ENCODE results near the gene NXN.
A peak's percentile ranks its signal among the peaks of the same experiment; 100 is the strongest.
"Not testable (repeated sequence)": the region's sequence is repeated elsewhere in the genome, so short reads cannot be mapped to it uniquely, and the experiment has no call there.

The NXN gene

GRCh38 chr17:881778-882177, 97.8 kb downstream of the NXN start:
- no peak for DNase-seq

- no peak for DNase-seq
These were observed 98.9 kb downstream of the NXN start for GRCh38 chr17:880443-881269.

- peak; percentile 59 for DNase-seq
These were observed 99.8 kb downstream of the NXN start for GRCh38 chr17:879546-880442.

GRCh38 chr17:877630-878029, 101.9 kb downstream of the NXN start:
- no peak for DNase-seq

GRCh38 chr17:876272-876671, 103.3 kb downstream of the NXN start:
- DNase-seq: peak; percentile 27

- not testable (repeated sequence) for DNase-seq
These were observed 105.0 kb downstream of the NXN start for GRCh38 chr17:874590-874989.

DNA sequence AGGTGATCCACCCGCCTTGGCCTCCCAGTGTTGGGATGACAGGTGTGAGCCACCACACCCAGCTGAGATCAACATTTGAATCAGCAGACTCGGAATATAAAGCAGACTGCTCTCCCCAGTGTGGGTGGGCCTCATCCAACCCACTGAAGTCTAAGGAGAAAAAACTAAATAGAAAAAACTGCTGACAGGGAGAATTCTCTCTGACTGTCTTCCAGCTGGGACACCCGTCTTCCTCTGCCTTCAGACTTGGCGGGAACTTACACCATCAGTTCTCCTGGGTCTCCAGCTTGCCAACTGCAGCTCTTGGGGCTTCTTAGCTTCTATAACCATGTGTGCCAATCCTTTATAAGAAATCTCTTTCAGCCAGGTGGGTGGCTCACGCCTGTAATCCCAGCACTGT, 106.7 kb downstream of the NXN start:
- no peak for DNase-seq

DNA sequence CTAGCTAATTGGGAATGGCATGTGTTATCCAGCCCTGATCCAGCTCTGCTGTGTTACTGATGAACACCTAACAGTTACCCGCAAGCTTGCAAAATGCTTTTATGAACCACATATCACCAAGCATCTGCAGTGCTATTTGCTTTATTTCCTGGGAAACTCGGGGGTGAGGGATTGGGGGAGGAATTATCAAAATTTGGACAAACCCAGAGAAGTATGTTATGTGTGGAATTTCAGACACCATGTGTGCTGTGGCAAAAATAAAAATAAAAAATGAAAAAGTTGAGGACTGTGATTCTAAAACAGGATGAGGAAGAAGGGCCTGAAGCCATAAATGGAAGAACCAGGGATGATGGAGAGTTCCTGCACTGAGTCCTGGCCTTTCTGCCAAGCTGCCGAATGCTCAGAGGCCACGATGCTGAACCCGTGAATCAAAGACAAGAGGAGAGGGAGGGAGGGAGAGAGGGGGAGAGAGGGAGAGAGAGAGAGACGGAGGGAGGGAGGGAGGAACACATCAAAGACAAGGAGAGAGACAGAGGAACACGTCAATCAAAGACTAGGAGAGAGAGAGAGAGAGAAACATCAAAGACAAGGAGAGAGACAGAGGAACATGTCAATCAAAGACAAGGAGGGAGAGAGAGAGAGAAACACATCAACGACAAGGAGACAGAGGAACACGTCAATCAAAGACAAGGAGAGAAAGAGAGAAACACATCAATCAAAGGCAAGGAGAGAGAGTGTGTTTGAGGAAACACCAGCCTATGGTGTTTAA, 107.6 kb downstream of the NXN start:
- DNase-seq: no peak

- DNase-seq: no peak
These were observed 109.7 kb downstream of the NXN start for GRCh38 chr17:869567-870525.

GRCh38 chr17:869086-869485, 110.5 kb downstream of the NXN start:
- DNase-seq: no peak

DNA sequence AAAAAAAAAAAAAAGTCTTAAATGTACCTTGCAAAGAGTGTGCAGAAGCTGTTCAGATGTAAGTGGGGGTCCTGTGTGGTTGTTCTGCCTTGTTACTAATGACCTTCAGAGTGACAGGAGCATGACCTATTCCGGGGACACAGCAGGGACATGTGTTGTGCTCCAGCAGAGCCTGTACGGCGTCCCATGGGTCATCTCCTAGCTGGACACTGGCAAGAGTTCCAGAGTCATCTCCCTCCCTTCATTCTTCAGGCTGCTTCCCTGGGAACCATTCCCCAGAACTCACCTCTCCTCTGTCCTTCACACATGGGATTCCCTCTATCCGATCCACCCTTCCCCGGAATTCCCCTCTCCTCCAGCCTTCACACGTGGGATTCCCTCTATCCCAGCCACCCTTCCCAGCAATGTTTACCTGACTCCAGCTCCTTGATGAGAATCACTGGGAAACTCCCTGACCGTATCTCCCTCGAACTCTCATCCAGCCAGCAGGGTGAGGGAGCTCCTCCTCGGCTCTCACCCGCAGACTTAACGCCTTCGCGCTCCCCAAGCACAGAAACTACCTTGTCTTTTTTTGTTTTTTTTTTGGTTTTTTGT, 111.6 kb downstream of the NXN start:
- no peak for DNase-seq

DNA sequence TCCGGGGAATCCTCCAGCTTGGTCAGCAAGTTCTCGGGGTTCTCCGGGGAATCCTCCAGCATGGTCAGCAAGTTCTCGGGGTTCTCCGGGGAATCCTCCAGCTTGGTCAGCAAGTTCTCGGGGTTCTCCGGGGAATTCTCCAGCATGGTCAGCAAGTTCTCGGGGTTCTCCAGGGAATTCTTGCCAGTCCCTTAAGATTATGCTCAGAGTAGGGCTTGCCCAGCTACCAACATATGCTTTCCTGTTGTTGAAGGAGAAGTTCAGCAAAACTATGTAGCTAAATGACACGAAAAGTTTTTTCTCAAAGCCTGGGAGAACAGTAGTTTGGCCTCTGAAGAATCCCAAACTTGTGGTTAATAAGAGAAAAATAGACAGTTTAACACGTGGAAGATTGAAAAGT, 112.3 kb downstream of the NXN start:
- not testable (repeated sequence) for DNase-seq

DNA sequence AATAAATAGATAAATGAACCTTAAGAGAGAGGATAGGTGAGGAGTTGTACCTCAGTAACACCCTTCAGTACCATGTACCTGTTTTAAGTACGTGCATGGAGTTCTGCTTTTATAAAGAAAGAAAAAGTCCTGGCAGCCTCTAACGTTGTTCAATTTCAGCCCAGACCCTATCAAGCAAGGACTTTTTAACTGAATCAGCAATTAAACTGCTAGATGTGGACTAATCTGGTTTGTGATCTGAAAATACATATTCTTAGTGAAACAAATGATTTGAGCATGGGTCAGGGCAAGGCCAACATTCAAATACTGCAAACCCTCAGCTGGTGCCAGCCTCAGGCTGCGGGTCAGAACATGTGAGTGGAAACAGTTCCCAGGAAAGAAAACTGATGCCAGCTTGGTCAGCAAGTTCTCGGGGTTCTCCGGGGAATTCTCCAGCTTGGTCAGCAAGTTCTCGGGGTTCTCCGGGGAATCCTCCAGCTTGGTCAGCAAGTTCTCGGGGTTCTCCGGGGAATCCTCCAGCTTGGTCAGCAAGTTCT, 112.9 kb downstream of the NXN start:
- DNase-seq: no peak

DNA sequence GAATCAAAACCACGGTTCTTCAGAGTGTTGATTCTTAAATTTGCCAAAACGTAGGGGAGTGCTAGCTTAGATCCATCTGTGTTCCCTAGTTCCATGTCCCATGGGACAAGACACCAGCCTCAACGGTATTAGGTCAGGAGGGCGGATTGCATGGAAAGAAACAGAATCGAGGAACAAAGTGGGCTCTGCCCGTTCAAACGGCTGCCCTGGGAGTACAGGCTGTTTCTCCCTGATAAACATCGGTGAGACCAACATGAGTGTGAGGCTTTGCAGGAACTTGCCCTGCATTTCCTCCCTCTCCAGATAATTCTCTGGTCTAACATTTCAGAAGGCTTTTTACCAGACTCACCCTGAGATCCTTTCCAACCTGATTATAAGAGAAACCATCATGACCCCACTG, 115.3 kb downstream of the NXN start:
- DNase-seq: no peak

DNA sequence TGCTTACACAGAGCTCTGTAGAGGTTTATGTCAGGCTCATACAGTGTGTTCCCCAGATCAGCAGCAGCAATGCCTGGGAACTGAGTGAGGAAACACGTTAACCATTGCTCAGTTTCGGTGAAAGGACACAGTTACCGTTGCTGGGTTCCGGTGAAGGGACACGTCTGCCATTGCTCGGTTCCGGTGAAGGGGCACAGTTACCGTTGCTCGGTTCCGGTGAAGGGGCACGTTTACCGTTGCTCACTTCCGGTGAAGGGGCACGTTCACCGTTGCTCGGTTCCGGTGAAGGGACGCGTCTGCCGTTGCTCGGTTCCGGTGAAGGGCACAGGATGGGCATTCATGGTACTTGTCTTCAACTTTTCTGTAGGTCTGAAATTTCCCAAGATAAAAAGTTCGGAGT, 115.7 kb downstream of the NXN start:
- DNase-seq: no peak

DNA sequence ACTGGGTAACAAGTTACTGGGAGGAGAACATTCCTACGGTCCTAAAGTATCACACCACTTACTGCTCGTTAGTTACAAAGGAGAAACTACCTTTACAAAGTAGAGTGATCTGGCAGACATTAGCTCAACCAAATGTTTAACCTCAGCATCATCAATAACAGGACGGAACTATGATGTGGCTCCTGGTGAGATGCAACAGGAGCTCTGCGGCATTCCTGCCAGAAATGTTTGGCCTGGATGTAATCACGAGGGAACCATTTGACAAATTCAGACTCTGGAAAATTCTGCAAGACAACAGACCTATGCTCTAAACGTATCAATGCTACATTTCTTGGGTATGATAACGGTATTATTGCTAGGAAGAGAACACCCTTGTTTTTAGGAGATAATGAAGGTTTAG, 117.0 kb downstream of the NXN start:
- no peak for DNase-seq

GRCh38 chr17:861364-861763, 118.2 kb downstream of the NXN start:
- DNase-seq: no peak

DNA sequence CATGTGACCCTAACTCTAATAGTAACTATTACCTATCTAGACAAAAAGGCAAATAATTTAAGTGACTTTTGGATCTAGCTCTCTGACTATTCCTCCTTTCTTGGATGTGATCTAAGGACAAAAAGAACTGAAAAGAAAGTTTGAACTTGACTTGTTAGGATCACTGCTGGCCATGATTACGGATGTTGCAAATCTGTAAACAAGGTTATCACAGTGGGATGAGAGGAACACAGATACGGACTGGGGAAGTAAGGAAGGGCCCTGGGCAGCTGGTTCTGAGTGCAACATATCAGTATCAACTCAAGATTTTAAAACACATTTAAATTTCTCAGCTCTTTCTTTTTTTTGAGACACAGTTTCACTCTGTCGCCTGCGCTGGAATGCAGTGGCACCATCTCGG, 118.8 kb downstream of the NXN start:
- no peak for DNase-seq

DNA sequence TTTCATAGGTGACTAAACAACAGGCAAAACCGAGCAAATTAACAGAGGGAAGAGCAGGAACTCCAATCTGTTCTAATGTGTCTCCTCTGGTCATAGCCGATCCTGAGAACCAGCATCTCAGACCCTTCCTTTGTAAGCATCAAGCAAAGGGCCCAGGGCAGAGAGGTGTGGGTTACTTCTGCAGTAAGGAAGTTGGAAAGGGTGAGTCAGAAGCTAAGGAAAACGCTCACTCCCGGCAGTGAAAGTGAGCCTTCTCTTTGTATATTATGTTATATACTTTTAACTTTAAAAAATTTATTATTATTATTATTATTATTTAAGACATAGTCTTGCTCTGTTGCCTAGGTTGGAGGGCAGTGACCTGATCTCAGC, 119.8 kb downstream of the NXN start:
- no peak for DNase-seq

- DNase-seq: no peak
These were observed 120.3 kb downstream of the NXN start for GRCh38 chr17:859061-859823.

GRCh38 chr17:856149-856548, 123.4 kb downstream of the NXN start:
- DNase-seq: no peak

Measured in activated CD4-positive, alpha-beta T cell treated with anti-CD3 and anti-CD28 coated beads, Interleukin-2, amount 50 U/mL, for 16 hours (primary cell).